ENCODE data around the gene MAML3. TPM values are rescaled to one million over a fixed set of nuclear protein-coding genes. Genes with fewer than 3 reads are reported as not detected.

Gene MAML3
- total and polyA plus RNA-seq, 2 experiments from 2014 or later, result 1.7 to 6.5 TPM

- Histone ChIP-seq H3K4me2 (no peak overlapping the region), H4K20me1 (replicated peaks; ENCODE audit: insufficient read depth) (no peaks in the 10 kb centered on the region), H3K9me2 (ENCODE audit: insufficient read depth) (no peaks in the 10 kb centered on the region; the same call in 1 of the 2 replicates), H3K27ac (ENCODE audit: low read depth) (no peak overlapping the region), H3K4me3 (no peak overlapping the region), H2AFZ (no peak overlapping the region), H3F3A (replicated peaks; ENCODE audit: low read depth) (0 out of 2 replicates have a peak, but pooled peaks cover 5% of the 10 kb centered on the region), H3K36me3 (ENCODE audit: insufficient read depth) (no peaks in the 10 kb centered on the region), H3K4me1 (ENCODE audit: insufficient read depth) (peaks cover 33% of the 10 kb centered on the region), H3K79me2 (replicated peaks; ENCODE audit: insufficient read depth) (no peaks in the 10 kb centered on the region), H3K27me3 (ENCODE audit: insufficient read depth) (no peaks in the 10 kb centered on the region)
- Mint-ChIP-seq H3K27me3 (ENCODE audit: insufficient read depth, low read depth, poor library complexity) (peaks cover 2% of the 10 kb centered on the region), H3K4me3 (no peak overlapping the region), H3K9me3 (no peaks in the 10 kb centered on the region), H3K27ac (no peak overlapping the region), H3K4me1 (peaks cover 35% of the 10 kb centered on the region), H3K36me3 (ENCODE audit: low read depth) (no peaks in the 10 kb centered on the region)
- DNase-seq (ENCODE audit: low spot score), result no peak
- ATAC-seq, result no peak
- TF ChIP-seq POLR2AphosphoS5 (IDR thresholded peaks at IDR 0.05; ENCODE audit: low read depth), result no peak
- TF ChIP-seq EZH2 (IDR thresholded peaks at IDR 0.05; ENCODE audit: low read depth, unreplicated experiment), result no peak
- no peak for TF ChIP-seq CREB1 (CRISPR knock-in tag; IDR thresholded peaks at IDR 0.05; ENCODE audit: low read depth)
- TF ChIP-seq CTCF (conservative IDR thresholded peaks at IDR 0.05; ENCODE audit: low read depth in 2 of 2), result no peak
- no peak for TF ChIP-seq ZNF331 (CRISPR knock-in tag; IDR thresholded peaks at IDR 0.05; ENCODE audit: low read depth)
- TF ChIP-seq STAT1 (IDR thresholded peaks at IDR 0.05; ENCODE audit: unreplicated experiment), result no peak
- TF ChIP-seq JUNB (IDR thresholded peaks at IDR 0.05; ENCODE audit: unreplicated experiment), result no peak
- no peak for TF ChIP-seq EZH2phosphoT487 (IDR thresholded peaks at IDR 0.05; ENCODE audit: unreplicated experiment)
Measured at GRCh38 chr4:140097572-140097971, 56.4 kb downstream of the MAML3 start.

DNA sequence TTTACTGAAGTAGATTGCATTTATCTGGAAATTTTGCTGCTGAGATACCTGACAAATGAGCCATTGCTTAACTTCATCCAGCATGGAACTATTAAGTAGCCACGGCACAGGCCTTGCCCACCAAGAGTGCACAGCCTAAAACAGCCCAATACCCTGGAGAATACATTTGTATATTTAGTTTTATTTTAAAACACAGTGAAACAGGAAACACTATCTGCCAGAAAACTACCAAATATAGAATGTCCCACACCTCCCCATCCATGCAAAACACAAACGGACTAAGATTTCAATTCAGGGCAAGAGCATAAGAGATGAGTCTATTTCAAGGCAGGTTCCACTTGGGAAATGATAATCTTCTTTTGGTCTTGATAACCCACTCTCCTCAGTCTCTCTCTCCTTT lies 57.1 kb downstream of the MAML3 start:
- Mint-ChIP-seq H3K4me3 (no peak overlapping the region), H3K27ac (no peak overlapping the region), H3K4me1 (peaks cover 41% of the 10 kb centered on the region), H3K9me3 (no peaks in the 10 kb centered on the region), H3K36me3 (ENCODE audit: low read depth) (no peaks in the 10 kb centered on the region), H3K27me3 (ENCODE audit: insufficient read depth, low read depth, poor library complexity) (peaks cover 2% of the 10 kb centered on the region)
- Histone ChIP-seq H3K4me3 (no peak overlapping the region), H4K20me1 (replicated peaks; ENCODE audit: insufficient read depth) (no peaks in the 10 kb centered on the region), H3K27me3 (ENCODE audit: insufficient read depth) (no peaks in the 10 kb centered on the region), H3K27ac (ENCODE audit: low read depth) (no peak overlapping the region), H2AFZ (no peak overlapping the region), H3K36me3 (ENCODE audit: insufficient read depth) (no peaks in the 10 kb centered on the region), H3F3A (replicated peaks; ENCODE audit: low read depth) (0 out of 2 replicates have a peak, but pooled peaks cover 5% of the 10 kb centered on the region), H3K4me2 (no peak overlapping the region), H3K79me2 (replicated peaks; ENCODE audit: insufficient read depth) (no peaks in the 10 kb centered on the region), H3K4me1 (ENCODE audit: insufficient read depth) (peaks cover 36% of the 10 kb centered on the region), H3K9me2 (ENCODE audit: insufficient read depth) (no peaks in the 10 kb centered on the region; the same call in 1 of the 2 replicates)
- no peak for DNase-seq (ENCODE audit: low spot score)
- no peak for ATAC-seq
- TF ChIP-seq JUNB (IDR thresholded peaks at IDR 0.05; ENCODE audit: unreplicated experiment), result no peak
- TF ChIP-seq, protein P1, sequence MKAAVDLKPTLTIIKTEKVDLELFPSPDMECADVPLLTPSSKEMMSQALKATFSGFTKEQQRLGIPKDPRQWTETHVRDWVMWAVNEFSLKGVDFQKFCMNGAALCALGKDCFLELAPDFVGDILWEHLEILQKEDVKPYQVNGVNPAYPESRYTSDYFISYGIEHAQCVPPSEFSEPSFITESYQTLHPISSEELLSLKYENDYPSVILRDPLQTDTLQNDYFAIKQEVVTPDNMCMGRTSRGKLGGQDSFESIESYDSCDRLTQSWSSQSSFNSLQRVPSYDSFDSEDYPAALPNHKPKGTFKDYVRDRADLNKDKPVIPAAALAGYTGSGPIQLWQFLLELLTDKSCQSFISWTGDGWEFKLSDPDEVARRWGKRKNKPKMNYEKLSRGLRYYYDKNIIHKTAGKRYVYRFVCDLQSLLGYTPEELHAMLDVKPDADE (IDR thresholded peaks at IDR 0.05), result no peak
- TF ChIP-seq, protein P2, sequence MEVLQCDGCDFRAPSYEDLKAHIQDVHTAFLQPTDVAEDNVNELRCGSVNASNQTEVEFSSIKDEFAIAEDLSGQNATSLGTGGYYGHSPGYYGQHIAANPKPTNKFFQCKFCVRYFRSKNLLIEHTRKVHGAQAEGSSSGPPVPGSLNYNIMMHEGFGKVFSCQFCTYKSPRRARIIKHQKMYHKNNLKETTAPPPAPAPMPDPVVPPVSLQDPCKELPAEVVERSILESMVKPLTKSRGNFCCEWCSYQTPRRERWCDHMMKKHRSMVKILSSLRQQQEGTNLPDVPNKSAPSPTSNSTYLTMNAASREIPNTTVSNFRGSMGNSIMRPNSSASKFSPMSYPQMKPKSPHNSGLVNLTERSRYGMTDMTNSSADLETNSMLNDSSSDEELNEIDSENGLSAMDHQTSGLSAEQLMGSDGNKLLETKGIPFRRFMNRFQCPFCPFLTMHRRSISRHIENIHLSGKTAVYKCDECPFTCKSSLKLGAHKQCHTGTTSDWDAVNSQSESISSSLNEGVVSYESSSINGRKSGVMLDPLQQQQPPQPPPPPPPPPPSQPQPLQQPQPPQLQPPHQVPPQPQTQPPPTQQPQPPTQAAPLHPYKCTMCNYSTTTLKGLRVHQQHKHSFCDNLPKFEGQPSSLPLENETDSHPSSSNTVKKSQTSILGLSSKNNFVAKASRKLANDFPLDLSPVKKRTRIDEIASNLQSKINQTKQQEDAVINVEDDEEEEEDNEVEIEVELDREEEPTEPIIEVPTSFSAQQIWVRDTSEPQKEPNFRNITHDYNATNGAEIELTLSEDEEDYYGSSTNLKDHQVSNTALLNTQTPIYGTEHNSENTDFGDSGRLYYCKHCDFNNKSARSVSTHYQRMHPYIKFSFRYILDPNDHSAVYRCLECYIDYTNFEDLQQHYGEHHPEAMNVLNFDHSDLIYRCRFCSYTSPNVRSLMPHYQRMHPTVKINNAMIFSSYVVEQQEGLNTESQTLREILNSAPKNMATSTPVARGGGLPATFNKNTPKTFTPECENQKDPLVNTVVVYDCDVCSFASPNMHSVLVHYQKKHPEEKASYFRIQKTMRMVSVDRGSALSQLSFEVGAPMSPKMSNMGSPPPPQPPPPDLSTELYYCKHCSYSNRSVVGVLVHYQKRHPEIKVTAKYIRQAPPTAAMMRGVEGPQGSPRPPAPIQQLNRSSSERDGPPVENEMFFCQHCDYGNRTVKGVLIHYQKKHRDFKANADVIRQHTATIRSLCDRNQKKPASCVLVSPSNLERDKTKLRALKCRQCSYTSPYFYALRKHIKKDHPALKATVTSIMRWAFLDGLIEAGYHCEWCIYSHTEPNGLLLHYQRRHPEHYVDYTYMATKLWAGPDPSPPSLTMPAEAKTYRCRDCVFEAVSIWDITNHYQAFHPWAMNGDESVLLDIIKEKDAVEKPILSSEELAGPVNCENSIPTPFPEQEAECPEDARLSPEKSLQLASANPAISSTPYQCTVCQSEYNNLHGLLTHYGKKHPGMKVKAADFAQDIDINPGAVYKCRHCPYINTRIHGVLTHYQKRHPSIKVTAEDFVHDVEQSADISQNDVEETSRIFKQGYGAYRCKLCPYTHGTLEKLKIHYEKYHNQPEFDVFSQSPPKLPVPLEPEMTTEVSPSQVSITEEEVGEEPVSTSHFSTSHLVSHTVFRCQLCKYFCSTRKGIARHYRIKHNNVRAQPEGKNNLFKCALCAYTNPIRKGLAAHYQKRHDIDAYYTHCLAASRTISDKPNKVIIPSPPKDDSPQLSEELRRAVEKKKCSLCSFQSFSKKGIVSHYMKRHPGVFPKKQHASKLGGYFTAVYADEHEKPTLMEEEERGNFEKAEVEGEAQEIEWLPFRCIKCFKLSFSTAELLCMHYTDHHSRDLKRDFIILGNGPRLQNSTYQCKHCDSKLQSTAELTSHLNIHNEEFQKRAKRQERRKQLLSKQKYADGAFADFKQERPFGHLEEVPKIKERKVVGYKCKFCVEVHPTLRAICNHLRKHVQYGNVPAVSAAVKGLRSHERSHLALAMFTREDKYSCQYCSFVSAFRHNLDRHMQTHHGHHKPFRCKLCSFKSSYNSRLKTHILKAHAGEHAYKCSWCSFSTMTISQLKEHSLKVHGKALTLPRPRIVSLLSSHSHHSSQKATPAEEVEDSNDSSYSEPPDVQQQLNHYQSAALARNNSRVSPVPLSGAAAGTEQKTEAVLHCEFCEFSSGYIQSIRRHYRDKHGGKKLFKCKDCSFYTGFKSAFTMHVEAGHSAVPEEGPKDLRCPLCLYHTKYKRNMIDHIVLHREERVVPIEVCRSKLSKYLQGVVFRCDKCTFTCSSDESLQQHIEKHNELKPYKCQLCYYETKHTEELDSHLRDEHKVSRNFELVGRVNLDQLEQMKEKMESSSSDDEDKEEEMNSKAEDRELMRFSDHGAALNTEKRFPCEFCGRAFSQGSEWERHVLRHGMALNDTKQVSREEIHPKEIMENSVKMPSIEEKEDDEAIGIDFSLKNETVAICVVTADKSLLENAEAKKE (CRISPR knock-in tag; IDR thresholded peaks at IDR 0.05), result no peak
- no peak for TF ChIP-seq ZNF331 (CRISPR knock-in tag; IDR thresholded peaks at IDR 0.05; ENCODE audit: low read depth)
- no peak for TF ChIP-seq POLR2AphosphoS5 (IDR thresholded peaks at IDR 0.05; ENCODE audit: low read depth)
- TF ChIP-seq CREB1 (CRISPR knock-in tag; IDR thresholded peaks at IDR 0.05; ENCODE audit: low read depth), result no peak
